Middle frontal gyrus (tissue), 1 donor: ENCODE results near the gene HECTD1.
"Not testable (repeated sequence)": the region's sequence is repeated elsewhere in the genome, so short reads cannot be mapped to it uniquely, and the experiment has no call there.

Experiments
- DNase-seq: peaks from one replicate; pipeline ENCODE4 v3.0.0-alpha.2; 2015; ENCODE audit warnings: low spot score; ENCODE audit errors: extremely low spot score

The HECTD1 gene

GRCh38 chr14:31154956-31155355 is 52.6 kb downstream of the HECTD1 start:
- no peak for DNase-seq

- DNase-seq = no peak
Observed at GRCh38 chr14:31142455-31143087, 65.0 kb downstream of the HECTD1 start.

GRCh38 chr14:31139301-31139847 is 68.2 kb downstream of the HECTD1 start:
- DNase-seq = no peak

- no peak for DNase-seq
Observed at GRCh38 chr14:31138301-31138700, 69.3 kb downstream of the HECTD1 start.

- DNase-seq = no peak
Observed at GRCh38 chr14:31137214-31137889, 70.2 kb downstream of the HECTD1 start.

- DNase-seq = no peak
Observed at GRCh38 chr14:31133133-31133532, 74.5 kb downstream of the HECTD1 start.

- no peak for DNase-seq
Observed at GRCh38 chr14:31128601-31129526, 78.7 kb downstream of the HECTD1 start.

GRCh38 chr14:31127690-31128089 is 79.9 kb downstream of the HECTD1 start:
- DNase-seq = no peak

- DNase-seq = no peak
Observed at GRCh38 chr14:31126680-31127079, 80.9 kb downstream of the HECTD1 start.

- DNase-seq = no peak
Observed at GRCh38 chr14:31125231-31125630, 82.4 kb downstream of the HECTD1 start.

- no peak for DNase-seq
Observed at GRCh38 chr14:31124197-31124596, 83.4 kb downstream of the HECTD1 start.

- DNase-seq = no peak
Observed at GRCh38 chr14:31122921-31123320, 84.7 kb downstream of the HECTD1 start.

- no peak for DNase-seq
Observed at GRCh38 chr14:31122098-31122611, 85.4 kb downstream of the HECTD1 start.

- no peak for DNase-seq
Observed at GRCh38 chr14:31118892-31119291, 88.7 kb downstream of the HECTD1 start.

- DNase-seq = no peak
Observed at GRCh38 chr14:31113794-31114193, 93.8 kb downstream of the HECTD1 start.

- no peak for DNase-seq
Observed at GRCh38 chr14:31110872-31111271, 96.7 kb downstream of the HECTD1 start.

GRCh38 chr14:31109257-31109656 is 98.3 kb downstream of the HECTD1 start:
- DNase-seq = no peak

- DNase-seq = no peak
Observed at GRCh38 chr14:31106768-31107167, 100.8 kb downstream of the HECTD1 start.

GRCh38 chr14:31097081-31097480 is 110.5 kb downstream of the HECTD1 start:
- DNase-seq = no peak

GRCh38 chr14:31096255-31096654 is 111.3 kb downstream of the HECTD1 start:
- DNase-seq = no peak

GRCh38 chr14:31095817-31096216 is 111.8 kb downstream of the HECTD1 start:
- not testable (repeated sequence) for DNase-seq
